Liver (tissue), 9 donors: Measurements from ENCODE around the gene HIPK2. TPM values are rescaled to one million over a fixed set of nuclear protein-coding genes. Genes with fewer than 3 reads are reported as not detected.

Source experiments
- DNase-seq: peaks from one replicate; pipeline ENCODE4 v3.0.0-alpha.2; 2017; ENCODE audit warnings: low spot score
- H3K27ac ChIP-seq, 2 donors: one replicate each; pipeline ENCODE4 v1.7.0; 2013; ENCODE audit warnings: inconsistent platforms in 2 of 2, low read length in 2 of 2, control low read depth in 1 of 2, low read depth in 1 of 2, mild to moderate bottlenecking in 1 of 2
- H3K27me3 ChIP-seq, 4 donors: one replicate each; pipeline versions ENCODE4 v1.6.1 to v1.7.0; 2013; ENCODE audit warnings: low read length in 3 of 4, inconsistent platforms in 1 of 4, mild to moderate bottlenecking in 1 of 4, moderate library complexity in 1 of 4; ENCODE audit not compliant: control insufficient read depth in 4 of 4, insufficient read depth in 4 of 4
- H3K36me3 ChIP-seq, 4 donors: one replicate each; pipeline versions ENCODE4 v1.6.1 to v1.7.0; 2013; ENCODE audit warnings: low read length in 3 of 4, mild to moderate bottlenecking in 3 of 4, low read depth in 1 of 4, moderate library complexity in 1 of 4; ENCODE audit not compliant: control insufficient read depth in 4 of 4, insufficient read depth in 3 of 4
- H3K4me1 ChIP-seq, 4 donors: one replicate each; pipeline versions ENCODE4 v1.6.1 to v1.7.0; 2013; ENCODE audit warnings: low read length in 3 of 4, mild to moderate bottlenecking in 3 of 4, moderate library complexity in 1 of 4; ENCODE audit not compliant: control insufficient read depth in 4 of 4, insufficient read depth in 4 of 4
- H3K4me3 ChIP-seq, 3 donors: one replicate each; pipeline versions ENCODE4 v1.6.1 to v1.7.0; 2013; ENCODE audit warnings: low read length in 3 of 3, control low read depth in 1 of 3, low read depth in 1 of 3, mild to moderate bottlenecking in 1 of 3
- H3K9ac ChIP-seq, 2 donors: one replicate each; pipeline ENCODE4 v1.7.0; 2013; ENCODE audit warnings: low read length in 2 of 2, mild to moderate bottlenecking in 2 of 2, moderate library complexity in 2 of 2, control low read depth in 1 of 2, low read depth in 1 of 2
- H3K9me3 ChIP-seq, 4 donors: one replicate each; pipeline versions ENCODE4 v1.6.1 to v1.7.0; 2013; ENCODE audit warnings: low read length in 3 of 4; ENCODE audit not compliant: control insufficient read depth in 4 of 4
- ATF3 ChIP-seq: IDR thresholded peaks from 2 replicates; pipeline ENCODE4 v1.6.1; 2016; ENCODE audit warnings: antibody characterized with exemption
- EGR1 ChIP-seq, 2 donors: IDR thresholded peaks; 2 replicates each; pipeline ENCODE4 v1.6.1; 2016 to 2018; ENCODE audit warnings: antibody characterized with exemption in 2 of 2, low read depth in 2 of 2
- FOXA1 ChIP-seq: IDR thresholded peaks from 2 replicates; pipeline ENCODE4 v1.6.1; 2016; ENCODE audit warnings: antibody characterized with exemption
- FOXA2 ChIP-seq: IDR thresholded peaks from 2 replicates; pipeline ENCODE4 v1.6.1; 2016; ENCODE audit warnings: antibody characterized with exemption
- GABPA ChIP-seq, 2 donors: IDR thresholded peaks in 1 of 2; conservative IDR thresholded peaks in 1 of 2; 2 replicates each; pipeline ENCODE4 v1.6.1; 2016; ENCODE audit warnings: antibody characterized with exemption in 2 of 2, mild to moderate bottlenecking in 1 of 2, moderate library complexity in 1 of 2
- HNF4G ChIP-seq: IDR thresholded peaks from 2 replicates; pipeline ENCODE4 v1.6.1; 2016; ENCODE audit warnings: antibody characterized with exemption
- JUND ChIP-seq, 2 donors: IDR thresholded peaks; 2 replicates each; pipeline ENCODE4 v1.6.1; 2016; ENCODE audit warnings: antibody characterized with exemption in 2 of 2
- NR2F2 ChIP-seq: IDR thresholded peaks from 2 replicates; pipeline ENCODE4 v1.6.1; 2016; ENCODE audit warnings: antibody characterized with exemption
- RAD21 ChIP-seq, 2 donors: IDR thresholded peaks; 2 replicates each; pipeline ENCODE4 v1.6.1; 2016; ENCODE audit warnings: antibody characterized with exemption in 2 of 2, mild to moderate bottlenecking in 2 of 2
- REST ChIP-seq: IDR thresholded peaks from 2 replicates; pipeline ENCODE4 v1.6.1; 2016; ENCODE audit warnings: antibody characterized with exemption, mild to moderate bottlenecking
- RXRA ChIP-seq, 2 donors: IDR thresholded peaks; 2 replicates each; pipeline ENCODE4 v1.6.1; 2017 to 2018; ENCODE audit warnings: antibody characterized with exemption in 2 of 2, mild to moderate bottlenecking in 1 of 2
- TAF1 ChIP-seq: conservative IDR thresholded peaks from 2 replicates; pipeline ENCODE4 v1.6.1; 2016; ENCODE audit warnings: antibody characterized with exemption, mild to moderate bottlenecking
- YY1 ChIP-seq: IDR thresholded peaks from 2 replicates; pipeline ENCODE4 v1.6.1; 2016; ENCODE audit warnings: antibody characterized with exemption, mild to moderate bottlenecking
- ZBTB33 ChIP-seq: IDR thresholded peaks from 2 replicates; pipeline ENCODE4 v1.6.1; 2016; ENCODE audit warnings: antibody characterized with exemption
- WGBS: extraction: QIAGEN DNeasy Blood & Tissue Kit; methylation state at CpG from one replicate; pipeline ENCODE4 v1.1.7; 2013; 5-methylcytosine and 5-hydroxymethylcytosine counted together
- polyA plus RNA-seq, 2 donors: library from polyadenylated mRNA; stranded (reverse) in 1 of 2; unstranded in 1 of 2; fragments of 200-250 nt in 1 of 2; fragments of >200 nt in 1 of 2; fragmentation: Nextera tagmentation in 1 of 2; extraction: Ambion mirVana in 1 of 2; gene quantifications; one replicate each; pipeline versions ENCODE4 v1.2.1 to v1.2.3, GENCODE V29; 2013 to 2015
- total RNA-seq, 2 donors: library from RNA; depleted of rRNA; stranded (reverse); fragments of >200 nt; gene quantifications; one replicate each; pipeline ENCODE4 v1.2.3, GENCODE V29; 2014
- TF ChIP-seq, protein P1 (sequence below): fragments of 150-350 bp; IDR thresholded peaks from 2 replicates; pipeline ENCODE4 v1.5.1; 2017; ENCODE audit warnings: improper control_type of control experiment, low read depth, low read length; ENCODE audit not compliant: missing input control
- TF ChIP-seq, protein P2 (sequence below): IDR thresholded peaks from 2 replicates; pipeline ENCODE4 v1.6.1; 2016; ENCODE audit warnings: antibody characterized with exemption
- donor health status: healthy.
- donor health status: healthy.
- donor health status: healthy.
- donor health status: healthy.
- donor health status: healthy.

Gene HIPK2
- total and polyA plus RNA-seq, 4 donors = 13.1 to 48.8 (median 16.6) TPM

DNA sequence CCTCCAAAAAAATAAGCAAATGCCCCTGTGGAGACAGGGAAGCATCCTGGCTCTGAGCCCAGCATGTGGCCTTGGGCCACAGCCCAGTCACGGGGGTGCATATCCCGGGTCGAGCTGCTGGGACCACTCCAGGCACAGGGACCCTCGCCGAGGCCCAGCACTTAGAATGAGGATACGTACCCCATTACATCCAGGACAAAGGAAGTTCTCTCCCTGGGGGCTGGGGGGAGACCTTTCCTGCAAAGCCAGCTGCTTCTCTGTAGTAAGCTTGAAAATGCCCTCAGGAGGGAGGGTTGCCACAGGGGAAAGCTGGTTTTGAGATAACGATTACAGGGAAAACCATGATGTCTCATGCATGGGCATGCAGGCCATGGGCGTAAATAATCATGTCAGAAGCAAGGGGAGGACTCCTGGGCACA, 75.5 kb downstream of the HIPK2 start:
- H3K4me1 ChIP-seq = peaks cover 10 to 41% (median 26%) of the 10 kb centered on the region in 4 donors
- H3K27me3 ChIP-seq = no peaks in the 10 kb centered on the region
- no peaks in the 10 kb centered on the region for H3K9me3 ChIP-seq
- no peak for DNase-seq
- no peak overlapping the region for H3K4me3 ChIP-seq
- WGBS = 32% methylated on average over 8 of the region's 8 CpGs
- H3K36me3 ChIP-seq = peaks cover 4 to 24% (median 12%) of the 10 kb centered on the region in 4 donors
- H3K9ac ChIP-seq = no peak overlapping the region
- H3K27ac ChIP-seq = peak overlapping the region; percentile 58 to 77
- TF ChIP-seq YY1 (peak; percentile 36), NR2F2 (no peak), JUND (IDR thresholded peaks at IDR 0.05) (no peak), FOXA1 (no peak), RAD21 (IDR thresholded peaks at IDR 0.05) (no peak)
- TF ChIP-seq, protein P1, sequence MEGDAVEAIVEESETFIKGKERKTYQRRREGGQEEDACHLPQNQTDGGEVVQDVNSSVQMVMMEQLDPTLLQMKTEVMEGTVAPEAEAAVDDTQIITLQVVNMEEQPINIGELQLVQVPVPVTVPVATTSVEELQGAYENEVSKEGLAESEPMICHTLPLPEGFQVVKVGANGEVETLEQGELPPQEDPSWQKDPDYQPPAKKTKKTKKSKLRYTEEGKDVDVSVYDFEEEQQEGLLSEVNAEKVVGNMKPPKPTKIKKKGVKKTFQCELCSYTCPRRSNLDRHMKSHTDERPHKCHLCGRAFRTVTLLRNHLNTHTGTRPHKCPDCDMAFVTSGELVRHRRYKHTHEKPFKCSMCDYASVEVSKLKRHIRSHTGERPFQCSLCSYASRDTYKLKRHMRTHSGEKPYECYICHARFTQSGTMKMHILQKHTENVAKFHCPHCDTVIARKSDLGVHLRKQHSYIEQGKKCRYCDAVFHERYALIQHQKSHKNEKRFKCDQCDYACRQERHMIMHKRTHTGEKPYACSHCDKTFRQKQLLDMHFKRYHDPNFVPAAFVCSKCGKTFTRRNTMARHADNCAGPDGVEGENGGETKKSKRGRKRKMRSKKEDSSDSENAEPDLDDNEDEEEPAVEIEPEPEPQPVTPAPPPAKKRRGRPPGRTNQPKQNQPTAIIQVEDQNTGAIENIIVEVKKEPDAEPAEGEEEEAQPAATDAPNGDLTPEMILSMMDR = no peak

- Histone ChIP-seq H3K9ac (no peak overlapping the region), H3K9me3 (no peaks in the 10 kb centered on the region), H3K4me1 (peaks cover 10 to 41% (median 27%) of the 10 kb centered on the region in 4 donors), H3K4me3 (no peak overlapping the region), H3K36me3 (peaks cover 4 to 21% (median 12%) of the 10 kb centered on the region in 4 donors), H3K27ac (peak overlapping the region; percentile 58 to 77), H3K27me3 (no peaks in the 10 kb centered on the region)
- TF ChIP-seq RXRA (IDR thresholded peaks at IDR 0.05) = no peak
- TF ChIP-seq HNF4G = no peak
- no peak for TF ChIP-seq EGR1 (IDR thresholded peaks at IDR 0.05; ENCODE audit: low read depth in 2 of 2)
- TF ChIP-seq FOXA2 = no peak
- TF ChIP-seq GABPA (IDR thresholded peaks at IDR 0.05 in 1 of 2, conservative IDR thresholded peaks at IDR 0.05 in 1 of 2) = no peak
- TF ChIP-seq ZBTB33 = no peak
- no peak for TF ChIP-seq NR2F2
- no peak for TF ChIP-seq ATF3
- TF ChIP-seq, protein P2, sequence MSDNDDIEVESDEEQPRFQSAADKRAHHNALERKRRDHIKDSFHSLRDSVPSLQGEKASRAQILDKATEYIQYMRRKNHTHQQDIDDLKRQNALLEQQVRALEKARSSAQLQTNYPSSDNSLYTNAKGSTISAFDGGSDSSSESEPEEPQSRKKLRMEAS = no peak
- no peak for TF ChIP-seq TAF1
- TF ChIP-seq JUND (IDR thresholded peaks at IDR 0.05) = no peak
- no peak for TF ChIP-seq FOXA1
- TF ChIP-seq RAD21 (IDR thresholded peaks at IDR 0.05) = no peak
- TF ChIP-seq REST = no peak
- WGBS = 64% methylated on average over 12 of the region's 12 CpGs
- DNase-seq = no peak
Observed at GRCh38 chr7:139701908-139702307, 75.9 kb downstream of the HIPK2 start.
